HEK293 (cell line): ENCODE results near the gene ATXN2.

Experiments used
- FEZF1 ChIP-seq: fragments of 450-650 bp; formaldehyde crosslinking; IDR thresholded peaks from 2 replicates; pipeline ENCODE4 v1.5.1; 2016; ENCODE audit warnings: missing biosample characterization, missing genetic modification characterization
- KLF7 ChIP-seq: fragments of 450-650 bp; formaldehyde crosslinking; IDR thresholded peaks from 2 replicates; pipeline ENCODE4 v1.5.1; 2016; ENCODE audit warnings: missing biosample characterization, missing genetic modification characterization, borderline replicate concordance
- KLF9 ChIP-seq: fragments of 450-650 bp; formaldehyde crosslinking; IDR thresholded peaks from 2 replicates; pipeline ENCODE4 v1.5.1; 2016; ENCODE audit warnings: missing biosample characterization, missing genetic modification characterization, low read depth
- SCRT2 ChIP-seq: fragments of 450-650 bp; formaldehyde crosslinking; IDR thresholded peaks from 2 replicates; pipeline ENCODE4 v1.5.1; 2016; ENCODE audit warnings: missing biosample characterization, missing genetic modification characterization
- ZFP3 ChIP-seq: fragments of 450-650 bp; formaldehyde crosslinking; IDR thresholded peaks from 2 replicates; pipeline ENCODE4 v1.5.1; 2016; ENCODE audit warnings: low read depth, missing biosample characterization, missing genetic modification characterization
- ZNF140 ChIP-seq: fragments of 450-650 bp; formaldehyde crosslinking; IDR thresholded peaks from 2 replicates; pipeline ENCODE4 v1.5.1; 2016; ENCODE audit warnings: missing biosample characterization, missing genetic modification characterization
- ZNF2 ChIP-seq: fragments of 450-650 bp; formaldehyde crosslinking; IDR thresholded peaks from 2 replicates; pipeline ENCODE4 v1.5.1; 2016; ENCODE audit warnings: missing biosample characterization, missing genetic modification characterization
- ZNF202 ChIP-seq: fragments of 450-650 bp; formaldehyde crosslinking; IDR thresholded peaks from 2 replicates; pipeline ENCODE4 v1.5.1; 2016; ENCODE audit warnings: missing biosample characterization, missing genetic modification characterization, borderline replicate concordance
- ZNF24 ChIP-seq: fragments of 450-650 bp; formaldehyde crosslinking; IDR thresholded peaks from 2 replicates; pipeline ENCODE4 v1.5.1; 2016; ENCODE audit warnings: missing biosample characterization, missing genetic modification characterization
- ZNF571 ChIP-seq: fragments of 450-650 bp; formaldehyde crosslinking; IDR thresholded peaks from 2 replicates; pipeline ENCODE4 v1.5.0; 2017; ENCODE audit warnings: missing biosample characterization, missing genetic modification characterization
- ZNF623 ChIP-seq: fragments of 450-650 bp; formaldehyde crosslinking; IDR thresholded peaks from 2 replicates; pipeline ENCODE4 v1.5.1; 2016; ENCODE audit warnings: missing biosample characterization, missing genetic modification characterization
- ZNF660 ChIP-seq: fragments of 450-650 bp; IDR thresholded peaks from 2 replicates; pipeline ENCODE4 v1.5.1; 2018; ENCODE audit warnings: missing biosample characterization, mild to moderate bottlenecking, missing genetic modification characterization
- ZNF664 ChIP-seq: fragments of 450-650 bp; formaldehyde crosslinking; IDR thresholded peaks from 2 replicates; pipeline ENCODE4 v1.5.1; 2016; ENCODE audit warnings: missing biosample characterization, missing genetic modification characterization
- ZNF677 ChIP-seq: fragments of 450-650 bp; IDR thresholded peaks from 2 replicates; pipeline ENCODE4 v1.5.0; 2018; ENCODE audit warnings: missing biosample characterization, mild to moderate bottlenecking, missing genetic modification characterization, moderate library complexity
- ZNF791 ChIP-seq: fragments of 450-650 bp; formaldehyde crosslinking; IDR thresholded peaks from 2 replicates; pipeline ENCODE4 v1.5.1; 2016; ENCODE audit warnings: missing biosample characterization, missing genetic modification characterization
- ZSCAN30 ChIP-seq: fragments of 450-650 bp; IDR thresholded peaks from 2 replicates; pipeline ENCODE4 v1.5.1; 2018; ENCODE audit warnings: missing biosample characterization, mild to moderate bottlenecking, missing genetic modification characterization, moderate library complexity
- TF ChIP-seq, protein P1 (sequence below): fragments of 450-650 bp; formaldehyde crosslinking; IDR thresholded peaks from 2 replicates; pipeline ENCODE4 v1.5.1; 2016; ENCODE audit warnings: missing biosample characterization, missing genetic modification characterization
- TF ChIP-seq, protein P2 (sequence below): fragments of 450-650 bp; formaldehyde crosslinking; optimal IDR thresholded peaks from 2 replicates; pipeline ENCODE3; 2016; ENCODE audit warnings: missing biosample characterization, mild to moderate bottlenecking, missing genetic modification characterization
- TF ChIP-seq, protein P3 (sequence below): fragments of 450-650 bp; formaldehyde crosslinking; IDR thresholded peaks from 2 replicates; pipeline ENCODE4 v1.5.1; 2016; ENCODE audit warnings: missing biosample characterization, missing genetic modification characterization
- TF ChIP-seq, protein P4 (sequence below): fragments of 450-650 bp; formaldehyde crosslinking; conservative IDR thresholded peaks from 2 replicates; pipeline ENCODE4 v1.5.1; 2016; ENCODE audit warnings: low read depth, missing biosample characterization, missing genetic modification characterization
- TF ChIP-seq, protein P5 (sequence below): fragments of 450-650 bp; formaldehyde crosslinking; IDR thresholded peaks from 2 replicates; pipeline ENCODE4 v1.5.0; 2017; ENCODE audit warnings: missing biosample characterization, missing genetic modification characterization, borderline replicate concordance
- TF ChIP-seq, protein P6 (sequence below): fragments of 450-650 bp; formaldehyde crosslinking; IDR thresholded peaks from 2 replicates; pipeline ENCODE4 v1.5.1; 2016; ENCODE audit warnings: missing biosample characterization, missing genetic modification characterization, low read depth
- TF ChIP-seq, protein P7 (sequence below): fragments of 450-650 bp; formaldehyde crosslinking; IDR thresholded peaks from 2 replicates; pipeline ENCODE4 v1.5.1; 2017; ENCODE audit warnings: missing biosample characterization, missing genetic modification characterization
- TF ChIP-seq, protein P8 (sequence below): fragments of 450-650 bp; IDR thresholded peaks from 2 replicates; pipeline ENCODE4 v1.5.1; 2018; ENCODE audit warnings: missing biosample characterization, mild to moderate bottlenecking, missing genetic modification characterization

The ATXN2 gene

DNA sequence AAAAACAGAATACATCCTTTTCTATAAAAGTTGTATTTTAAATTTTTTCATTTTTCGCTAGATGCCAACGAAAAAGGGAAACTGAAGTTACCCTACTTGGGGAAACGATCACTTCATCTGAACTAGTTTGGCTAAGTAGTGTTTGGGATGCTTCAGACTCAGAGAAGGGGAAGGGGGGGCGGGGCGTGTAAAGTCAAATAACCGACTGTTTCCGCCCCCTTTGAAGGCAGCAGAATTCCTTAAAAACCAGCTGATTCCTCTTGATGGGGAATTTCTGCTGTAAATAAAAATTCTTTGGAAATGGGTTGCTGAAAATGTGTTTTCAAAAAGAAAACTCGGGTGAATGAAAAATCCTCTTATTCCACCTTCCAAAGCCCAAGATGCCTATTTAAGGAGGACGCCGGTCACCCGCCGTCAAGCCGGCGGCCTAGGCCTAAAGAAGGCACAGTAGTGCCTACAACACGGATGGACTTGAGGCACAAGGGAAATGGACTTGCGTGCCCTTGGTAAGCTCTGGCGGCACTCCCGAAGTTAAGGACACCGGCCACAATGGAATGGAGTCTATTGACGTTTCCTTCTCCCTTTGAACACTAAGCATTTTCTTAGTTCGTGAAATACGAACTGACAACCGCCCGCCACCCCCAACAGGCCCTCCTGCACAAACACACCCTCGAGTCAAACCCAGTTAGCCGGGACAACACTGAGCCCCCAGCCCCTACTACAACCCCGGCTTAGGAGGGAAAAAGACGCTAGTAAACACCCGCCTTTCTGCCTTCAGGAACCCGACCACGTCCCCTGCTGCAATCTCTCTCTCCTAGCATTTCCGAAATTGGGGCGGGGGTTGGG lies 1.9 kb downstream of the ATXN2 start (continued):
- TF ChIP-seq KLF9 (tag by site-specific recombination) (peak; percentile 67), ZNF24 (tag by site-specific recombination) (no peak), ZNF623 (no peak), ZNF2 (tag by site-specific recombination) (no peak), ZFP3 (tag by site-specific recombination) (no peak), SCRT2 (tag by site-specific recombination) (no peak), ZNF660 (tag by site-specific recombination) (no peak), ZNF202 (tag by site-specific recombination) (no peak), ZNF791 (tag by site-specific recombination) (no peak), ZNF140 (tag by site-specific recombination) (no peak), ZNF677 (no peak), ZNF571 (no peak), FEZF1 (no peak), ZNF664 (no peak), ZSCAN30 (peak; percentile 9; the same call in 1 of the 2 replicates), KLF7 (tag by site-specific recombination) (no peak)
- TF ChIP-seq, protein P1, sequence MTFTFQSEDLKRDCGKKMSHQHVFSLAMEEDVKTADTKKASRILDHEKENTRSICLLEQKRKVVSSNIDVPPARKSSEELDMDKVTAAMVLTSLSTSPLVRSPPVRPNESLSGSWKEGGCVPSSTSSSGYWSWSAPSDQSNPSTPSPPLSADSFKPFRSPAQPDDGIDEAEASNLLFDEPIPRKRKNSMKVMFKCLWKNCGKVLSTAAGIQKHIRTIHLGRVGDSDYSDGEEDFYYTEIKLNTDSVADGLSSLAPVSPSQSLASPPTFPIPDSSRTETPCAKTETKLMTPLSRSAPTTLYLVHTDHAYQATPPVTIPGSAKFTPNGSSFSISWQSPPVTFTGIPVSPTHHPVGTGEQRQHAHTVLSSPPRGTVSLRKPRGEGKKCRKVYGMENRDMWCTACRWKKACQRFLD (tag by site-specific recombination): no peak
- TF ChIP-seq, protein P2, sequence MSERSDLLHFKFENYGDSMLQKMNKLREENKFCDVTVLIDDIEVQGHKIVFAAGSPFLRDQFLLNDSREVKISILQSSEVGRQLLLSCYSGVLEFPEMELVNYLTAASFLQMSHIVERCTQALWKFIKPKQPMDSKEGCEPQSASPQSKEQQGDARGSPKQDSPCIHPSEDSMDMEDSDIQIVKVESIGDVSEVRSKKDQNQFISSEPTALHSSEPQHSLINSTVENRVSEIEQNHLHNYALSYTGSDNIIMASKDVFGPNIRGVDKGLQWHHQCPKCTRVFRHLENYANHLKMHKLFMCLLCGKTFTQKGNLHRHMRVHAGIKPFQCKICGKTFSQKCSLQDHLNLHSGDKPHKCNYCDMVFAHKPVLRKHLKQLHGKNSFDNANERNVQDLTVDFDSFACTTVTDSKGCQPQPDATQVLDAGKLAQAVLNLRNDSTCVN (tag by site-specific recombination): no peak
- TF ChIP-seq, protein P3, sequence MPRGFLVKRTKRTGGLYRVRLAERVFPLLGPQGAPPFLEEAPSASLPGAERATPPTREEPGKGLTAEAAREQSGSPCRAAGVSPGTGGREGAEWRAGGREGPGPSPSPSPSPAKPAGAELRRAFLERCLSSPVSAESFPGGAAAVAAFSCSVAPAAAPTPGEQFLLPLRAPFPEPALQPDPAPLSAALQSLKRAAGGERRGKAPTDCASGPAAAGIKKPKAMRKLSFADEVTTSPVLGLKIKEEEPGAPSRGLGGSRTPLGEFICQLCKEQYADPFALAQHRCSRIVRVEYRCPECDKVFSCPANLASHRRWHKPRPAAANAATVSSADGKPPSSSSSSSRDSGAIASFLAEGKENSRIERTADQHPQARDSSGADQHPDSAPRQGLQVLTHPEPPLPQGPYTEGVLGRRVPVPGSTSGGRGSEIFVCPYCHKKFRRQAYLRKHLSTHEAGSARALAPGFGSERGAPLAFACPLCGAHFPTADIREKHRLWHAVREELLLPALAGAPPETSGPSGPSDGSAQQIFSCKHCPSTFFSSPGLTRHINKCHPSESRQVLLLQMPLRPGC (tag by site-specific recombination): no peak; the same call in 1 of the 2 replicates
- TF ChIP-seq, protein P4, sequence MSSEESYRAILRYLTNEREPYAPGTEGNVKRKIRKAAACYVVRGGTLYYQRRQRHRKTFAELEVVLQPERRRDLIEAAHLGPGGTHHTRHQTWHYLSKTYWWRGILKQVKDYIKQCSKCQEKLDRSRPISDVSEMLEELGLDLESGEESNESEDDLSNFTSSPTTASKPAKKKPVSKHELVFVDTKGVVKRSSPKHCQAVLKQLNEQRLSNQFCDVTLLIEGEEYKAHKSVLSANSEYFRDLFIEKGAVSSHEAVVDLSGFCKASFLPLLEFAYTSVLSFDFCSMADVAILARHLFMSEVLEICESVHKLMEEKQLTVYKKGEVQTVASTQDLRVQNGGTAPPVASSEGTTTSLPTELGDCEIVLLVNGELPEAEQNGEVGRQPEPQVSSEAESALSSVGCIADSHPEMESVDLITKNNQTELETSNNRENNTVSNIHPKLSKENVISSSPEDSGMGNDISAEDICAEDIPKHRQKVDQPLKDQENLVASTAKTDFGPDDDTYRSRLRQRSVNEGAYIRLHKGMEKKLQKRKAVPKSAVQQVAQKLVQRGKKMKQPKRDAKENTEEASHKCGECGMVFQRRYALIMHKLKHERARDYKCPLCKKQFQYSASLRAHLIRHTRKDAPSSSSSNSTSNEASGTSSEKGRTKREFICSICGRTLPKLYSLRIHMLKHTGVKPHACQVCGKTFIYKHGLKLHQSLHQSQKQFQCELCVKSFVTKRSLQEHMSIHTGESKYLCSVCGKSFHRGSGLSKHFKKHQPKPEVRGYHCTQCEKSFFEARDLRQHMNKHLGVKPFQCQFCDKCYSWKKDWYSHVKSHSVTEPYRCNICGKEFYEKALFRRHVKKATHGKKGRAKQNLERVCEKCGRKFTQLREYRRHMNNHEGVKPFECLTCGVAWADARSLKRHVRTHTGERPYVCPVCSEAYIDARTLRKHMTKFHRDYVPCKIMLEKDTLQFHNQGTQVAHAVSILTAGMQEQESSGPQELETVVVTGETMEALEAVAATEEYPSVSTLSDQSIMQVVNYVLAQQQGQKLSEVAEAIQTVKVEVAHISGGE (tag by site-specific recombination): 0 out of 2 replicates have a peak, but pooled peaks have one; percentile 10
- TF ChIP-seq, protein P5, sequence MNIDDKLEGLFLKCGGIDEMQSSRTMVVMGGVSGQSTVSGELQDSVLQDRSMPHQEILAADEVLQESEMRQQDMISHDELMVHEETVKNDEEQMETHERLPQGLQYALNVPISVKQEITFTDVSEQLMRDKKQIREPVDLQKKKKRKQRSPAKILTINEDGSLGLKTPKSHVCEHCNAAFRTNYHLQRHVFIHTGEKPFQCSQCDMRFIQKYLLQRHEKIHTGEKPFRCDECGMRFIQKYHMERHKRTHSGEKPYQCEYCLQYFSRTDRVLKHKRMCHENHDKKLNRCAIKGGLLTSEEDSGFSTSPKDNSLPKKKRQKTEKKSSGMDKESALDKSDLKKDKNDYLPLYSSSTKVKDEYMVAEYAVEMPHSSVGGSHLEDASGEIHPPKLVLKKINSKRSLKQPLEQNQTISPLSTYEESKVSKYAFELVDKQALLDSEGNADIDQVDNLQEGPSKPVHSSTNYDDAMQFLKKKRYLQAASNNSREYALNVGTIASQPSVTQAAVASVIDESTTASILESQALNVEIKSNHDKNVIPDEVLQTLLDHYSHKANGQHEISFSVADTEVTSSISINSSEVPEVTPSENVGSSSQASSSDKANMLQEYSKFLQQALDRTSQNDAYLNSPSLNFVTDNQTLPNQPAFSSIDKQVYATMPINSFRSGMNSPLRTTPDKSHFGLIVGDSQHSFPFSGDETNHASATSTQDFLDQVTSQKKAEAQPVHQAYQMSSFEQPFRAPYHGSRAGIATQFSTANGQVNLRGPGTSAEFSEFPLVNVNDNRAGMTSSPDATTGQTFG (tag by site-specific recombination): no peak
- TF ChIP-seq, protein P6, sequence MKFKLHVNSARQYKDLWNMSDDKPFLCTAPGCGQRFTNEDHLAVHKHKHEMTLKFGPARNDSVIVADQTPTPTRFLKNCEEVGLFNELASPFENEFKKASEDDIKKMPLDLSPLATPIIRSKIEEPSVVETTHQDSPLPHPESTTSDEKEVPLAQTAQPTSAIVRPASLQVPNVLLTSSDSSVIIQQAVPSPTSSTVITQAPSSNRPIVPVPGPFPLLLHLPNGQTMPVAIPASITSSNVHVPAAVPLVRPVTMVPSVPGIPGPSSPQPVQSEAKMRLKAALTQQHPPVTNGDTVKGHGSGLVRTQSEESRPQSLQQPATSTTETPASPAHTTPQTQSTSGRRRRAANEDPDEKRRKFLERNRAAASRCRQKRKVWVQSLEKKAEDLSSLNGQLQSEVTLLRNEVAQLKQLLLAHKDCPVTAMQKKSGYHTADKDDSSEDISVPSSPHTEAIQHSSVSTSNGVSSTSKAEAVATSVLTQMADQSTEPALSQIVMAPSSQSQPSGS (tag by site-specific recombination): no peak
- TF ChIP-seq, protein P7, sequence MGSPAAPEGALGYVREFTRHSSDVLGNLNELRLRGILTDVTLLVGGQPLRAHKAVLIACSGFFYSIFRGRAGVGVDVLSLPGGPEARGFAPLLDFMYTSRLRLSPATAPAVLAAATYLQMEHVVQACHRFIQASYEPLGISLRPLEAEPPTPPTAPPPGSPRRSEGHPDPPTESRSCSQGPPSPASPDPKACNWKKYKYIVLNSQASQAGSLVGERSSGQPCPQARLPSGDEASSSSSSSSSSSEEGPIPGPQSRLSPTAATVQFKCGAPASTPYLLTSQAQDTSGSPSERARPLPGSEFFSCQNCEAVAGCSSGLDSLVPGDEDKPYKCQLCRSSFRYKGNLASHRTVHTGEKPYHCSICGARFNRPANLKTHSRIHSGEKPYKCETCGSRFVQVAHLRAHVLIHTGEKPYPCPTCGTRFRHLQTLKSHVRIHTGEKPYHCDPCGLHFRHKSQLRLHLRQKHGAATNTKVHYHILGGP (tag by site-specific recombination): no peak
- TF ChIP-seq, protein P8, sequence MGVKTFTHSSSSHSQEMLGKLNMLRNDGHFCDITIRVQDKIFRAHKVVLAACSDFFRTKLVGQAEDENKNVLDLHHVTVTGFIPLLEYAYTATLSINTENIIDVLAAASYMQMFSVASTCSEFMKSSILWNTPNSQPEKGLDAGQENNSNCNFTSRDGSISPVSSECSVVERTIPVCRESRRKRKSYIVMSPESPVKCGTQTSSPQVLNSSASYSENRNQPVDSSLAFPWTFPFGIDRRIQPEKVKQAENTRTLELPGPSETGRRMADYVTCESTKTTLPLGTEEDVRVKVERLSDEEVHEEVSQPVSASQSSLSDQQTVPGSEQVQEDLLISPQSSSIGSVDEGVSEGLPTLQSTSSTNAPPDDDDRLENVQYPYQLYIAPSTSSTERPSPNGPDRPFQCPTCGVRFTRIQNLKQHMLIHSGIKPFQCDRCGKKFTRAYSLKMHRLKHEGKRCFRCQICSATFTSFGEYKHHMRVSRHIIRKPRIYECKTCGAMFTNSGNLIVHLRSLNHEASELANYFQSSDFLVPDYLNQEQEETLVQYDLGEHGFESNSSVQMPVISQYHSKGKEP (tag by site-specific recombination): no peak; the same call in 1 of the 2 replicates
